Measurements from ENCODE around the gene CEMIP.

The CEMIP gene

DNA sequence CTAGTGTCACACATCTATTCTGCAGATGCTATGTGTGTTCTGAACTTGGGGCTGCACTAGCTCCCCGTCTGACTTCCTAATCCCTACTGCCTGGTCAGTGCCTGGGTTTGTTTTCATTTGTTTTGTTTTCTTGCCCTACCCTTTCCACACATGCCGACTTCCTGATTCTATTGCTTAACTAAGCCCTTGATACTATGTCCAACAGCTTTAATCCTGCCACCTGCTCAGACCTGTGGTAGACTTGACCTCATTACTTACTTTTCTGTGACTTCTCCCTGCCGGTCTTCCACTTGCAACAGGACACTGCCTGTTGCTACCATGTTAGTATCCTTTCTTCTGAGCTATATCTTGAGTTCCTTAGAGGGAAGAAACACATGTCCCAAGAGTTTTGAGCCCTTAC, 39.3 kb upstream of the CEMIP start:
- Histone ChIP-seq H3K4me1 (peaks cover 0 to 66% (median 11%) of the 10 kb centered on the region in 10 experiments; a peak in 9 of 20 replicates), H3K27me3 (no peaks in the 10 kb centered on the region), H3K4me2 (peak overlapping the region in 4 of 11 experiments; percentile 35 to 67 (median 56); a peak in 6 of 22 replicates), H3K4me3 (no peak overlapping the region), H3K27ac (no peak overlapping the region), H3K9me3 (replicated peaks in 1 of 11) (peaks cover 0 to 41% (median 30%) of the 10 kb centered on the region in 11 experiments; a peak in 19 of 22 replicates), H4K20me1 (peaks cover 0 to 80% (median 15%) of the 10 kb centered on the region in 11 experiments; a peak in 9 of 22 replicates), H3K36me3 (peaks cover 15 to 63% (median 36%) of the 10 kb centered on the region in 11 experiments; a peak in 20 of 22 replicates), H3K9ac (no peak overlapping the region)
- no peak for TF ChIP-seq Cebpa-rat (IDR thresholded peaks at IDR 0.05)

DNA sequence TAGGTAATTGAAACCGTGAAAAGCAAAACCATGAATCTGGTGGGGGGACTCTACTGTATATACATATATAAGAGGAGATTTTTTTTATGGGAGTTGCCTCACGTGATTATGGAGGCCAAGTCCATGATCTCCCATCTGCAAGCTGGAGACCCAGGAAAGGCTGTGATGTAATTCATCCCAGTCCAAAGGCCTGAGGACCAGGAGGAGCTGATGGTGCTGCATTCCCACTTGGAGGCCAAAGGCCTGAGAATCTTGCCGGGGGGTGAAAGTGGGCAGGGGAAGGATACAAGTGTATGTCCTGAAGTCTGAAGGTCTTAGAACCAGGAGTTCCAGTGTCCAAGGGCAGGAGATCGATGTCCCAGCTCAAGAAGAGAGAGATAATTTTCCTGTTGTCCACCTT, 37.1 kb upstream of the CEMIP start:
- H3K4me2 ChIP-seq: peak overlapping the region in 4 of 11 experiments; percentile 35 to 67 (median 56); a peak in 8 of 22 replicates
- H3K9me3 ChIP-seq (replicated peaks in 1 of 11): peaks cover 0 to 42% (median 35%) of the 10 kb centered on the region in 11 experiments; a peak in 20 of 22 replicates
- no peak overlapping the region for H3K4me3 ChIP-seq
- H4K20me1 ChIP-seq: peaks cover 0 to 80% (median 15%) of the 10 kb centered on the region in 11 experiments; a peak in 13 of 22 replicates
- no peak for TF ChIP-seq Cebpa-rat (IDR thresholded peaks at IDR 0.05)
- 0 out of 22 replicates have a peak overlapping the region, but pooled peaks of 1 of the 11 experiments have one; percentile 13 for H3K27ac ChIP-seq
- no peak overlapping the region for H3K9ac ChIP-seq
- H3K36me3 ChIP-seq: peaks cover 14 to 63% (median 33%) of the 10 kb centered on the region in 11 experiments; a peak in 21 of 22 replicates
- peaks cover 0 to 65% (median 11%) of the 10 kb centered on the region in 10 experiments; a peak in 9 of 20 replicates for H3K4me1 ChIP-seq
- no peaks in the 10 kb centered on the region for H3K27me3 ChIP-seq

DNA sequence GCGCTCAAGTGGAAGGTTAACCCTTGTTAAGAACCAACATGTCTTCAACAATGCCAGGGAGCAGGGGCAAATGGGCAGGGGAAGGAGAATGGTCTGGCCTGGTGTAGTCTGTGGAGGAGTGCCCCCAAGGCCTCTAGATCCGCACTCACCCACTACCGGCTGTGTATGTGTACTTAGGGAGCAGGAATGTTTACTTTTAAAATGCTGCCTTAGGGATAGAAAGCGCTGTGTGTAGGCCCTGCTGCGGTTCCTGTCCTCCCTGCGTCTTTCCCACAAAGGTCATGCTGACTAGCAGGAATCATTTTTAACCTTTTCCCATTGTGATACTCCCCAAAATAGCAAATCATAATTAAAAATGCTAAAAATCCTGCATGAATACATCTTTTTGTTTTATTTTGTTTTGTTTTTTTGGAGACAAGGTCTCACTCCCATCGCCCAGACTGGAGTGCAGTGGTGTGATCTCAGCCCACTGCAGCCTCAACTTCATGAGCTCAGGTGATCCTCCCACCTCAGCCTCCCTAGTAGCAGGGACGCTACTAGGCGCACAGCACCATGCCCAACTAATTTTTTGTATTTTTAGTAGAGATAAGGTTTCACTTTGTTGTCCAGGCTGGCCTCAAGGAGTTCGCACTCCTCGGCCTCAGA, 35.9 kb upstream of the CEMIP start:
- Histone ChIP-seq H3K27me3 (no peaks in the 10 kb centered on the region), H3K36me3 (peaks cover 10 to 62% (median 24%) of the 10 kb centered on the region in 11 experiments; a peak in 20 of 22 replicates), H3K4me1 (peaks cover 0 to 65% (median 11%) of the 10 kb centered on the region in 10 experiments; a peak in 9 of 20 replicates), H3K4me3 (no peak overlapping the region), H3K4me2 (peak overlapping the region in 3 of 11 experiments; percentile 30 to 47 (median 41); a peak in 5 of 22 replicates), H3K9me3 (replicated peaks in 1 of 11) (peaks cover 0 to 29% (median 23%) of the 10 kb centered on the region in 11 experiments; a peak in 20 of 22 replicates), H3K9ac (no peak overlapping the region), H3K27ac (0 out of 22 replicates have a peak overlapping the region, but pooled peaks of 1 of the 11 experiments have one; percentile 6), H4K20me1 (peaks cover 0 to 85% (median 26%) of the 10 kb centered on the region in 11 experiments; a peak in 17 of 22 replicates)
- TF ChIP-seq Cebpa-rat (IDR thresholded peaks at IDR 0.05): no peak

DNA sequence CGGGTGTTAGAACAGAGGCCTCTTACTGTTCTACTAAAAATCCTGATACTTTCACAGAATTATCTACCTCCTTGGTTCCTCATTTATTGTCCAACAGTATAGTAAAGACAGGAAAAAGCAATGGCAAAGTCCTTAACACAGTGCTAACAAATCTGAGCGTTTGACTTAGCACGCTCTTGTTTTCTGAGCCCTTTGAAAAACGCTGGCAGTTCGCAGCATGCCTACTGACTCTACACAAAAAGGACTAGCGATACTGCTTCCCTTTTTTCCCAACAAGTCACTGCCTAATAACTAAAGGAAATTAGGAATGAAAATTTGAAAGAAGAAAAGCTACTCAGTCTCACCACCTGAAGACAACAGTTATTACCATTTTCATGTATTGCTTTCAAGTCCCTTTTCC, 34.8 kb upstream of the CEMIP start:
- H3K9ac ChIP-seq: no peak overlapping the region; a peak in 1 of 22 replicates
- H3K9me3 ChIP-seq (replicated peaks in 1 of 11): peaks cover 0 to 20% (median 17%) of the 10 kb centered on the region in 11 experiments; a peak in 19 of 22 replicates
- H3K27me3 ChIP-seq: no peaks in the 10 kb centered on the region
- no peak overlapping the region for H3K4me3 ChIP-seq
- no peak for TF ChIP-seq Cebpa-rat (IDR thresholded peaks at IDR 0.05)
- H3K36me3 ChIP-seq: peaks cover 12 to 62% (median 30%) of the 10 kb centered on the region in 11 experiments
- peaks cover 0 to 59% (median 11%) of the 10 kb centered on the region in 10 experiments; a peak in 9 of 20 replicates for H3K4me1 ChIP-seq
- peak overlapping the region in 2 of 11 experiments; percentile 4 to 36; a peak in 3 of 22 replicates for H3K27ac ChIP-seq
- H3K4me2 ChIP-seq: peak overlapping the region in 4 of 11 experiments; percentile 4 to 41 (median 20); a peak in 5 of 22 replicates
- peaks cover 0 to 88% (median 30%) of the 10 kb centered on the region in 11 experiments; a peak in 18 of 22 replicates for H4K20me1 ChIP-seq

DNA sequence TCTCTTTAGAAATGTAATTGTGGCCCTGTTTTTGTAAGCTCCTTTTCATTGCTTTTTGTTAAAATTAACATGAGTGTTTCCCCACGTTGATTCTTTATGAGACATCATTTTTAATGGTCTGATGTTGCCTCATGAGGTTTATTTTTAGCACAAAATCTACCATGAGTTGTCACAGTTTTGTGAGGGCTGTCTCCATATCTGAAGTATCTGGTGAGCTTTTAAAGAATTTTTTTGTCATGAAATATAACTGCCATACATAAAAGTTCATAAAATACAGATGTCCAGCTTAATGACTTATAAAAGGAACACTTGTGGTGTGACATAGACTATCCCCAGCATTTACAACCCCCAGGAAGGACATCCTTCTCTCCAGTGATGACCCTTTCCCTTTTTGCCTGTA, 34.3 kb upstream of the CEMIP start:
- H3K36me3 ChIP-seq: peaks cover 14 to 62% (median 34%) of the 10 kb centered on the region in 11 experiments
- H3K27me3 ChIP-seq: no peaks in the 10 kb centered on the region
- no peak for TF ChIP-seq Cebpa-rat (IDR thresholded peaks at IDR 0.05)
- H3K4me3 ChIP-seq: no peak overlapping the region
- peak overlapping the region in 2 of 11 experiments; percentile 22 to 36; a peak in 3 of 22 replicates for H3K27ac ChIP-seq
- peak overlapping the region in 4 of 11 experiments; percentile 4 to 41 (median 20); a peak in 5 of 22 replicates for H3K4me2 ChIP-seq
- H3K4me1 ChIP-seq: peaks cover 0 to 55% (median 11%) of the 10 kb centered on the region in 10 experiments; a peak in 9 of 20 replicates
- H3K9me3 ChIP-seq (replicated peaks in 1 of 11): peaks cover 0 to 20% (median 17%) of the 10 kb centered on the region in 11 experiments; a peak in 19 of 22 replicates
- peaks cover 0 to 88% (median 30%) of the 10 kb centered on the region in 11 experiments; a peak in 18 of 22 replicates for H4K20me1 ChIP-seq
- H3K9ac ChIP-seq: no peak overlapping the region; a peak in 1 of 22 replicates

DNA sequence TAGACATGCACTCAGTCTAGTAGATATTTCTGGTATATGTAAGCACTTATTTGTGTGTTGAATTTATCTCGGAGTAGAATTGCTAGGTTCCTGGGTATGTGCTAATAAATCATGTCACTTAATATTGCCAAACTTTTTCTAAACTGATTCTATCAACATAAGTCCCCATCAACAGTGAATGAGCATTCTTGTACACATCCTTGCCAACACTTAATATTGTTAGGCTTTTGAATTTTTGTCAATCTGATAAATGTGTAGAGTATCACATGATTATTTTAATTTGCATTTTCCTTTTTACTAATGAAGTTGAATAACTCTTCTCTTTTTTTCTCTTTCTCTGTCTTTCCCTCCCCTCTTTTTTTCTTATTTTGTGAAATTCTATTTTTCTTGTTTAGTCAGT, 33.3 kb upstream of the CEMIP start:
- Histone ChIP-seq H3K27ac (no peak overlapping the region), H3K9ac (no peak overlapping the region), H3K9me3 (replicated peaks in 1 of 11) (peaks cover 0 to 20% (median 17%) of the 10 kb centered on the region in 11 experiments; a peak in 19 of 22 replicates), H3K4me1 (peaks cover 0 to 45% (median 10%) of the 10 kb centered on the region in 10 experiments; a peak in 9 of 20 replicates), H3K4me2 (no peak overlapping the region), H3K4me3 (no peak overlapping the region), H3K36me3 (peaks cover 25 to 66% (median 43%) of the 10 kb centered on the region in 11 experiments), H3K27me3 (no peaks in the 10 kb centered on the region), H4K20me1 (peaks cover 0 to 86% (median 22%) of the 10 kb centered on the region in 11 experiments; a peak in 17 of 22 replicates)
- no peak for TF ChIP-seq Cebpa-rat (IDR thresholded peaks at IDR 0.05)

DNA sequence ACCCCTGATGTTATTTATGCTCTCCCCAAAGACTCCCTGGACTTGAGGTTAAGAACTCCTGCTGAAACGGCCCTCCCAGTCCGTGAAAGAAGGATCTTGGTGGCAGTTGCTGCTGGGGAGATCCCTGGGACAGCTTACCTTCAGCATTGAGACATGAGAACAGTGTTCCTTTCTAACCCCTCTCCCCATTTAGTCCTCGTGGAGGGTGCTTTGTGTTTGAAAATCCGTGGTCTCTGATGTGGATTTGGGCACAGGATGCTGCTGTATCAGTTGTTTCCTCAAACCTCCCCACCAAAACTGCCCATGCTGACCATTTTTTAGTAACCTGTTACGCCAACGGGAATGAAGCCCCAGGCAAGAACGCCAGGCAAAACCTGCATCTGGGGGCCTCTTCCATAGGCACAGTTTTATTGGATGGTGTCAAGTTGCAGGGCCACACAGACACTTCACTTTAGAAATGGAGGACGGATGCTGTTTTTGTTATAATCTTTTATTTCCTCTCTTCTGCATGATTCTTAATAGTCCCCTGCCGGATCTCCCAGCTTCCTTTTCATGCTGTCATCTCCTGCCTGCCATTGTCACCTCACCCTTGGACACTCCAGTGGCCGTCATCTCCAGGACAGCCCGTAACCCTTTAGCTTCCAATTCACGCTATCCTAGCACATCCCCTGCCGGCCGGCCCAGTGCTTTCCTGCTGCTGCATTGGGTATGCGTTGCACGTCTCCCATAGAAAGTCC, 31.7 kb upstream of the CEMIP start:
- peaks cover 41 to 75% (median 53%) of the 10 kb centered on the region in 11 experiments for H3K36me3 ChIP-seq
- TF ChIP-seq Cebpa-rat (IDR thresholded peaks at IDR 0.05): no peak
- no peaks in the 10 kb centered on the region for H3K27me3 ChIP-seq

DNA sequence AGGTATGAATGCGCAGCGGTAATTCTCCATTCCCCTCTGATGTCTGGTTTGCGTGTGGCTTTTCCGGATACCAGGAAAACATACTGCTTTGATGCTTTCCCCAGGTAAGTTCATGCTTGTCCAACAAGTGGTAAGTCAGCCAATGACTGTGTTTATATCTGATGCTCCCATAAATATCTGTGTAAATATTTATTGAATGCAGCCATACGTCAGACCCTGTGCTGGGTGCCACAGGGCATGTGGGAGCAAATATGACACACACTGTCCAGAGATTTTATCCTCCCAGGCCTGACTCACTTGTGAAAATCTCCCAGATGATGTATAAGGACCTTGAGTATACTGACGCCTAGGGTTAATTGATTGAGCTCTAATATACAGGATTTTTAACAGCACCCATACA, 29.6 kb upstream of the CEMIP start:
- no peaks in the 10 kb centered on the region for H3K27me3 ChIP-seq
- no peak overlapping the region for H3K4me2 ChIP-seq
- no peak overlapping the region for H3K27ac ChIP-seq
- H3K4me3 ChIP-seq: no peak overlapping the region
- H4K20me1 ChIP-seq: peaks cover 0 to 65% (median 17%) of the 10 kb centered on the region in 11 experiments; a peak in 17 of 22 replicates
- peaks cover 0 to 20% (median 17%) of the 10 kb centered on the region in 11 experiments; a peak in 19 of 22 replicates for H3K9me3 ChIP-seq (replicated peaks in 1 of 11)
- peaks cover 0 to 10% (median 1%) of the 10 kb centered on the region in 10 experiments; a peak in 7 of 20 replicates for H3K4me1 ChIP-seq
- H3K36me3 ChIP-seq: peaks cover 59 to 95% (median 69%) of the 10 kb centered on the region in 11 experiments
- TF ChIP-seq Cebpa-rat (IDR thresholded peaks at IDR 0.05): no peak
- H3K9ac ChIP-seq: no peak overlapping the region

More for the DNA sequence above, 31.7 kb upstream of the CEMIP start:
- Histone ChIP-seq H4K20me1 (peaks cover 0 to 70% (median 19%) of the 10 kb centered on the region in 11 experiments; a peak in 16 of 22 replicates), H3K9me3 (replicated peaks in 1 of 11) (peaks cover 0 to 20% (median 17%) of the 10 kb centered on the region in 11 experiments; a peak in 19 of 22 replicates), H3K4me2 (no peak overlapping the region), H3K4me1 (peaks cover 0 to 29% (median 2%) of the 10 kb centered on the region in 10 experiments; a peak in 7 of 20 replicates), H3K4me3 (no peak overlapping the region), H3K27ac (no peak overlapping the region), H3K9ac (no peak overlapping the region)

All from BLaER1 treated with 17β-estradiol and CSF1 and Interleukin-3, amounts not matched to agents 10 nM and 100 nM (cell line).